Stimulated activated CD8-positive, alpha-beta memory T cell treated with anti-CD3 and anti-CD28 coated beads, Interleukin-12 subunit alpha, Interleukin-12 subunit beta, amount 100 ng/mL, for 24 hours (primary cell): ENCODE measurements around the gene GABRE.
"Not testable (repeated sequence)": the region's sequence is repeated elsewhere in the genome, so short reads cannot be mapped to it uniquely, and the experiment has no call there.

ENCODE experiments used
- DNase-seq: peaks from one replicate; pipeline ENCODE4 v3.0.0-alpha.2; 2020; ENCODE audit errors: extremely low read depth

Gene GABRE

DNA sequence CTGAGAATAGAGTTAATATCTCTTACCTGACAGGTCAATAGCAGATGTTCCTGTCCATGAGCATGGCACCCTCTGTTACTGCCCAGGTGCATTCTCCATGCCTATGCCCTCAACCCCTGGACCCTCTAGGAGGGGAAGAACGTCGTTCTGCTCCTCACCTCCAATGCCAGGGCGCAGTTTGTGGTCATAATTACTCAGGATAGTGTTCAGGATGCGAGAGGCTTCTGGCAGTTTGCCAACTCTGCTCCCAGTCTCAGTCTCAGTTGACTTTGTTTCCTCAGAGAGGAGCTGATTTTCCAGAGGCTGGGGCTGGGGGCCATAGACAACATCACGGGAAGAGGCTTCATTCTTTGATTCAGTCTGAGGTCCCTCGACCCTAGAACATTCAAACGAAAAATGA, 4.4 kb downstream of the GABRE start:
- no peak for DNase-seq

DNA sequence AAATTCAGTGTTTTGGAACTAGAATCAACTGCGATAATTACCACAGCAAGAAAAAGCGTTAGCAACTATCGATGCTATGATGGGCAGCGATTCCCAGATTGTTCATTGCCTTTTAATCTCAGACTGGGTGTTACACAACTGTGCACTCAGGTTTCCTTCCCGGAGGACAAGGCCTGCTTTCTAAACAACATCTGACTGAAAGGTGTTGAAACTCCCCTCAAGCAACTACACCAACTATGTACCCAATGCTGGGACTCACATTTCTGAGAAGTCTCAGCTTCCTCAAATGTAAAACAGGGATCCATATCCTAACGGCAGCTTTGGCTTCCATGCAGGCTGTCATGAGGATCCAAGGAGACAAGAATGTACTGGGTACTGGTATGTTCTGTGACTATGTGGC, 8.2 kb downstream of the GABRE start:
- DNase-seq = no peak

DNA sequence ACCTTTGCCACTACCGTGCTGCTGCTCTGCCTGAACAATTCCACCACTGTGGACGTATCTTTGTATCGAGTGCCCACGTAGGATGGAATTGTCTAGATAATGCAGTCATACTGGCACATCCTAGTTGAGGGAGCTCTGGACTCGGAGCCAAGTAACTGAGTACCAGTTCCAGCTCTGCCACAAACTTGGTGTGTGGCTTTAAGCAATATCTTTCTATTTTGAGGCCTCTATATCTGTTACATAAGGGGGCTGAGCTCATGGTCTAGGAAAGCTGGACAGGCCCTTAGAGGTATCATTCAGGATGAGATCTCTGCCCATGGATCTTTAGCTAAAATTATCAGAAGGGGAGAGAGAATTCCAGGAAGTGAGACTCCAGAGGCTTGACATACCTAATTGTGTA, 12.4 kb downstream of the GABRE start:
- no peak for DNase-seq

DNA sequence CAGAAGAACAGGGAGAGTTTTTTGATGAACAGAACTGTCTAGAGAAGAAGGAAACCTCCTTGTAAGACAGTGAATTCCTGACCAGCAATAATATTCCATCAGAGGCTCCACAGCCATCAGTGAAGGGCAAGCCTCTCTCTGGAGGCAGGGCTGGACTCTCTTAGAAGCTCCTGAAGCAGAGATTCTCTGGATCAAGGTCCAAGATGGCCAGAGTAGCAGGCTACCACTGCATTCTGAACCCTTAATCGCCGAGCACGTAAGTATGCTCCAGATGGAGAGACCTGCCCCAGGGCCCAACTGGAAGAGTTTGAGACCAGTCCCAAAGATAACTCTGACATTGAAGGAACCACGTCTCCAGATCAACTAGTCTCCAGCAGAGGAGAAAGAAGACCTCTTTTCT, 16.4 kb downstream of the GABRE start:
- no peak for DNase-seq

DNA sequence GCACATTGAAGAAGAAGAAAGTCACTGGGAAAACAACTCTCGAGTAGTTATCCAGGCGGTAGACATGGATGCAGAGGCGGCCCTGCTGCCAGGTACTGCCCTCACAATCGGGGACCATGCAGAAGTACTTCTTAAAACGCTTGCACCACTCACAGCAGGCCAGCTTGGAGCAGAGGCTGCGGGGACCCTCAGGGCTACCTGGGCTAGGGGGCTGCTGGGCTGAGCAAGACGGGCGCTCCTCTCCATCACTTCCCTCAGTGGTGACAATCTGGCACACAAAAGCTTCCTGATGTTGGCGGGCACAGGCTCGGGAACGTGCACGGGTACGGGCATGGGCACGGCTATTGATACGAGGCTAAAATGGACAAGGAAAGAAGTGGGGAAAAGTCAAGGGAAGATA, 19.7 kb downstream of the GABRE start:
- DNase-seq = no peak

DNA sequence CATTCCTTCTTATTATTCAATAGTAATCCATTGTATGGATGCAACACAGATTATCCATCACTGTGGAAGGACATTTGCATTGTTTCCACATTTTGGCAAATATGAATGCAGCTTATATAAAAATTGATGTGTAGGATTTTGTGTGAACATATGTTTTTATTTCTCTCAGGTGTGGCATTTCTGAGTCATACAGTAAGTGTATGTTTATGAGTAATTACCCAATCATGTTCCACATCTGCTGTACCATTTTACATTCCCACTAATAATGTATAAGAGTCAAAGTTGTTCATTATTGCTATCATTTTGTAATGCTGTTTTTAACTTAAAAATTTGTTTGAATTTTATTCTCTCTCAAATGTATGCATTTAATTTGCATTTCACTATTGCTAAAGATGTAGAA, 36.3 kb downstream of the GABRE start:
- DNase-seq = no peak

DNA sequence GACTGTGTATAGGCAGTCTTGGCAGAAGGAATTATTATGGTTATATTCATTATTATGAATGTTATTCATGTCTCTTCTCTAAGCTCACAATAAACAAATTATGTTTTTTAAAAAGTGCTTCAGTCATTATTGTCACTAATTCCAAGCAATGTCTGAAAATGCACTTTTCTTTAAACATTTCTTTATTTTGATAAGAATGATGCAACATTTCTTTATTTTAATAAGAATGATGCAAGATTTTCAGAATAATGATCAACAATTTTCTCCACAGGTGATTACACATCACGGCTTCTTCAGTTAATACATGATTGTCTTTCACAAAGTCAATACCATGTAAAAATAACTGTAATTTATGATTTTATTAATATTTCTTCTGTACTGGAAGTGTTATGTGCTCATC, 39.1 kb downstream of the GABRE start:
- DNase-seq = no peak

DNA sequence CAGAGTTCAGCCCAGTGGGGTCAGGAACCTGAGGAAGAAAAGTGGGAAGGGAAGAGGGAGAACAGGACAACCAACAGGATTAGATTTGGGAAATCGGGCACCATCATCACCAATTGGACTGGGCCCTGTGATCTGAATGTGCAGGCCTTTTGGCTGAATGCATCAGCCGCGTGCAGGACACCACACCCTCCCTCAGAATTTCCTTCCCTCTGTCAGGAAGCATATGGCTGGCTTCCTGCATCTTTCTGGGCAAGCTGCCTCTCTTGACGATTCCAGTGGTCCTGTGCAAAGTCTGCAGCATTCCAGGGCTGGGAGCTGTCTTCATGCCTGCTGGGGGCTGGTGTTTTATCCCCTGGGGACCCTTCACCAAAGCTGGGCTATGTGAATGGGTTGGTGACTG, 45.4 kb downstream of the GABRE start:
- no peak for DNase-seq

DNA sequence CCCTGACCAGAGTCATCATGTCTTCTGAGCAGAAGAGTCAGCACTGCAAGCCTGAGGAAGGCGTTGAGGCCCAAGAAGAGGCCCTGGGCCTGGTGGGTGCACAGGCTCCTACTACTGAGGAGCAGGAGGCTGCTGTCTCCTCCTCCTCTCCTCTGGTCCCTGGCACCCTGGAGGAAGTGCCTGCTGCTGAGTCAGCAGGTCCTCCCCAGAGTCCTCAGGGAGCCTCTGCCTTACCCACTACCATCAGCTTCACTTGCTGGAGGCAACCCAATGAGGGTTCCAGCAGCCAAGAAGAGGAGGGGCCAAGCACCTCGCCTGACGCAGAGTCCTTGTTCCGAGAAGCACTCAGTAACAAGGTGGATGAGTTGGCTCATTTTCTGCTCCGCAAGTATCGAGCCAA, 50.8 kb downstream of the GABRE start:
- DNase-seq = no peak

DNA sequence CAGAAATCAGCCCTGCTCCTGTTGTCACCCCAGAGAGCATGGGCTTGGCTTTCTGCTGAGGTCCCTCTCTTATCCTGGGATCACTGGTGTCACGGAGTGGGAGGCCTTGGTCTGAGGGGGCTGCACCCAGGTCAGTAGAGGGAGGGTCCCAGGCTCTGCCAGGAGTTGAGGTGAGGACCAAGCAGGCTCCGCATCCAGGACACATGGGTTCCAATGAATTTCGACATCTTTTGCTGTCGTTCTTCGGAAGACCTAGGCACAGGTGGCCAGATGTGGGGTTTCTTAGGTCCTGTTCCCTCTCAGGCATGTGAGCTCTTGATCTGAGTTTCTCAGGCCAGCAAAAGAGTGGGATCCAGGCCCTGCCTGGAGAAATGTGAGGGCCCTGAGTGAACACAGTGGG, 51.8 kb downstream of the GABRE start:
- DNase-seq = no peak

DNA sequence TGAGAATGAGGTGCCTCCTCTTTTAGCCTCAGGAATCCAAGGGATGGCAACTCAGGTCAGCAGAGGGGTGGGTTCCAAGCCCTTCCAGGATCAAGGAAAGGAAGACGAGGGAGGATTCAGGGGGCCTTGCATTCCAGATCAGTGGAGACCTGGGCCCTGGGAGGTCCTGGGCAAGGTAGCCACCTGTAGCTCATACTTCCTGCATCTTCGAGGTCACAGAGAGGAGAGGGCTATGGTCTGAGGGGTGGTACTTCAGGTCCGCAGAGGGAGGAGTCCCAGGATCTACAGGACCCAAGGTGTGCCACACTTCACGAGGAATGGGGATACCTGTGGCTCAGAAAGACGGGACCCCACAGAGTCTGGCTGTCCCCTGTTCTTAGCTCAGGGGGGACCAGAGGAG, 52.6 kb downstream of the GABRE start:
- no peak for DNase-seq

DNA sequence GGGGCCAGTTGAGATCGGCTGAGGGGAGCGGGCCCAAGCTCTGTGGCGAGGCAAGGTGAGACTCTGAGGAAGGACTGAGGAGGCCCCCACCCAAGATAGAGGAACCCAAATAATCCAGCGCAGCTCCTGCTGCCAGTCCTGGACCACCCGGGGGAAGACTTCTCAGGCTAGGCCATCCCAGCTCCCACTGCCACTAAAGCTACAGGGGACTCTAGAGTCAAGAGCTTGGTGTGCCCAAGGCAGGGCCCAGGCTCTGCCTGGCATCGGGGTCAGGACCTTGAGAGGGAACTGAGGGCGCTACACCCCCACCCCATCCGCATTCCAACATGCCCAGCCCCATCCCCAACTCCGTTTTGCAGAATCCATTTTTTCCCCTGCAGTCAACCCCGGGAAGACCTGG, 53.2 kb downstream of the GABRE start:
- DNase-seq = no peak

DNA sequence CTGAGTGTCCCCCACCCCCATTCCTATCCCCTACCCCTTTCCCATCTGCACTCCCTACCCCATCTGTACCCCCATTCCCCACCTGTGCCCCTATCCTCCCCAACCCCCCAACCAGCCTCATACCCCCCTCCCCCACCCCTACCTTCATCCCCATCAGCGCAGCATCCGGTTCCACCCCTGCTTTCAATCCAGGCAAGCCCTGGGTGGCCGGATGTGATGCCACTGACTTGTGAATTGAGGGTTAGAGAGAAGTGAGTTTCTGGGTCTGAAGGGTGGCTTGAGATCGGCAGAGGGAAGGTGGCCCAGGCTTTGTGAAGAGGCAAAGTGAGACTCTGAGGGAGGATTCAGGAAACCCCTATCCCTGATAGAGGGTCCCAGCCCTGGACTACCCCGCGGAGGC, 53.9 kb downstream of the GABRE start:
- no peak for DNase-seq

DNA sequence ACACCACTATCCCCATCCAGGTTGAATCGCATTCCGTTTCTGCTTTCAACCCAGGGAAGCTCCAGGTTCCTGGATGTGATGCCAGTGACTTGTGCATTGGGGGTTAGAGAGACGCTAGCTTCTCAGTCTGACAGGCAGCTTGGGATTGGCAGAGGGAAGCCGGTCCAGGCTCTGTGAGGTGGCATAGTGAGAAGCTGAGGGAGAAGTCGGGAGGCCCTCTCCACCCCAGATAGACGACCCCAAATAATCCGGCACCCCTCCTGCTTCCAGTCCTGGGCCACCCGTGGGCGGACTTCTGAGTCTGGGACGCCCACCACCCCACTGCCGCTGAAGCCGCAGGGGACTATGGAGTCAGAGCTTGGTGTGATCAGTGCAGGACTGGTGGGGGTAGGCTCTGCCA, 54.4 kb downstream of the GABRE start:
- no peak for DNase-seq

DNA sequence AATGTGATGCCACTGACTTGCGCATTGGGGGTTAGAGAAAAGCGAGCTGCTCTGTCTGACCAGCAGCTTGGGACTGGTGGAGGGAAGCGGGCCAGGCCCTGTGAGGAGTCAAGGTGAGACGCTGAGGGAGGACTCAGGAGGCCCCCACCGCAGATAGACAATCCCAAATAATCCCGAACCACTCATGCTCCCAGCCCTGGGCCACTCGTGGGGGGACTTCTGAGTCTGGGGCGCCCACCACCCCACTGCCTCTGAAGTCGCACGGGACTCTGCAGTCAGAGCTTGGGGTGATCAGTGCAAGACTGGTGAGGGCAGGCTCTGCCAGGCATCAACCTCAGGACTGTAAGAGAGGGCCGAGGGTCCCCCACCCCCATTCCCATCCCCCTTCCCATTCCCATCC, 54.9 kb downstream of the GABRE start:
- DNase-seq = no peak

DNA sequence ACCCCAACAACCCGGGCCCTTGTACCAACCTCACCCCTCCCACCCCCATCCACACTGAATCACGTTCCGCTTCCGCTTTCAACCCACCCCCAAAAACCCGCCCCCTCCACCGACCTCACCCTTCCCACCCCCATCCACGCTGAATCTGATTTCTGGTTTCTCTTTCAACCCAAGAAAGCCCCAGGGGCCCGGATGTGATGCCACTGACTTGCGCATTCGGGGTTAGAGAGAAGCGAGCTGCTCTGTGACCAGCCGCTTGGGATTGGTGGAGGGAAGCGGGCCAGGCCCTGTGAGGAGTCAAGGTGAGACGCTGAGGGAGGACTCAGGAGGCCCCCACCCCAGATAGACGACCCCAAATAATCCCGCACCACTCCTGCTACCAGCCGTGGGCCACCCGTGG, 55.7 kb downstream of the GABRE start:
- DNase-seq = not testable (repeated sequence)

DNA sequence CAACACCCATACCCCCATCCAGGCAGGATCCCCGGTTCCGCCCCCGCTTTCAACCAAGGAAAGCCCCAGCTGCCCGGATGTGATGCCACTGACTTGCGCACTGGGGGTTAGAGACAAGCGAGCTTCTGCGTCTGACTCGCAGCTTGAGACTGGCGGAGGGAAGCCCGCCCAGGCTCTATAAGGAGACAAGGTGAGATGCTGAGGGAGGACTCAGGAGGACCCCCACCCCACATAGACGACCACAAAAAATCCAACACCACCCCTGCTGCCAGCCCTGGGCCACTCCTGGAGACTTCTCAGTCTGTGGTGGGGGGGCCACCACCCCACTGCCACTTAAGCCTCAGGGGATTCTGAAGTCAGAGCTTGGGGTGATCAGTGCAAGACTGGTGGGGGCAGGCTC, 61.7 kb downstream of the GABRE start, which contains the start of gene MAGEA4:
TSS of gene MAGEA4 (plus strand) at position 110 of the 400 bp plus-strand sequence. CDS start 10,776 bp downstream, outside the sequence.
- no peak for DNase-seq

DNA sequence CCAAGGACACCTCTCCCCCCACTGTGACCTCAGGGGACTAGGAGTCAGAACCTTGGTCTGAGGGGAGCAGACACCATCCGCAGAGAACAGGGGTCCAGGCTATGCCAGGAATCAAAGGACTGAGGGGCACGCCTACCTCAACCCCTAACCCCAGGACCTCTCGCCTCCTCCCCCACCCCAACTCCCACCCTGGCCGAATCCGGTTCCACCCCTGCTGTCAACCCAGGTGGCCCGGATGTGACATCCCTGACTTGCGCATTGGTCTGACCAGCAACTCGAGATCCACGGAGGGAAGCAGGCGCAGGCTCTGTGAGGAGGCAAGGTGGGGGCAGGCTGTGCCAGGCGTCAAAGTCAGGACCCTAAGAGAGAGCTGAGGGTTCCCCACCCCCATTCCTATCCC, 62.3 kb downstream of the GABRE start:
- no peak for DNase-seq

DNA sequence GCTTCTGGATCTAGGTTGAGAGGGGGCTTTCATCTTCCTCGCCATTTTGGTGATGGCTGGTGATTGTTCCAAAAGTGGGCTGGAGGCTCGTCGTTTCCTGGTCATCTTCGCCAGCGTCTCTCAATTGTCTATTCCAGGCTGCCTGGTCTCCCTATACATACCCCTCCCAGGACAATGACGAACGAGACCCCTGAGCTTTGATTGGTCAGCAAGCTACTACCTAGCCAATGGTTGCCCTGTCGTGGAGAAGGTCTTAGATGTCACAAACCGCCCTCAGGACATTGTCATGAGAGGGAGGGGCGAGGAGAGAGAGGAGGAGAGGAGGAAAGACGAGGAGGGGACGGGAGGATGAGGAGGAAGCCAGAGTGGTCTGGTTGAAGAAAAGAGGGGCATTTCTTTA, 69.5 kb downstream of the GABRE start:
- no peak for DNase-seq
